Endothelial cell (in vitro differentiated cells): ENCODE data around the gene ESPL1. TPM values are rescaled to one million over a fixed set of nuclear protein-coding genes. Genes with fewer than 3 reads are reported as not detected.
A peak's percentile ranks its signal among the peaks of the same experiment; 100 is the strongest.

Experiments used
- DNase-seq: peaks from one replicate; pipeline ENCODE4 v3.0.0; 2021; ENCODE audit warnings: low spot score
- H3K27ac Mint-ChIP-seq: one replicate; pipeline ENCODE4 v1.8.0; 2021; ENCODE audit warnings: mixed read lengths, inconsistent platforms; ENCODE audit not compliant: unreplicated experiment
- H3K27me3 Mint-ChIP-seq: one replicate; pipeline ENCODE4 v1.8.0; 2021; ENCODE audit warnings: mild to moderate bottlenecking, moderate library complexity, mixed read lengths, inconsistent platforms; ENCODE audit not compliant: unreplicated experiment
- H3K36me3 Mint-ChIP-seq: one replicate; pipeline ENCODE4 v1.8.0; 2021; ENCODE audit warnings: mild to moderate bottlenecking, low read depth, mixed read lengths, inconsistent platforms; ENCODE audit not compliant: unreplicated experiment
- H3K4me1 Mint-ChIP-seq: one replicate; pipeline ENCODE4 v1.8.0; 2021; ENCODE audit warnings: mild to moderate bottlenecking, mixed read lengths, inconsistent platforms; ENCODE audit not compliant: unreplicated experiment
- H3K4me3 Mint-ChIP-seq: one replicate; pipeline ENCODE4 v1.8.0; 2021; ENCODE audit warnings: mild to moderate bottlenecking, mixed read lengths, inconsistent platforms; ENCODE audit not compliant: unreplicated experiment
- H3K9me3 Mint-ChIP-seq: one replicate; pipeline ENCODE4 v1.8.0; 2021; ENCODE audit warnings: mixed read lengths, inconsistent platforms; ENCODE audit not compliant: unreplicated experiment
- CTCF ChIP-seq: fragments of 200-600 bp; sonication (generic); IDR thresholded peaks from one replicate; pipeline ENCODE4 v1.5.0; 2021; ENCODE audit warnings: antibody characterized with exemption; ENCODE audit not compliant: unreplicated experiment
- total RNA-seq: library from RNA; stranded (reverse); fragmentation: NEBNext Ultra II Directional; extraction: Animal tissue kit (Norgen Biotek cat#: 25700); gene quantifications from one replicate; pipeline ENCODE4 v1.2.1, GENCODE V29; 2021; ENCODE audit not compliant: unreplicated experiment

The ESPL1 gene
- total RNA-seq, 1 donor from 2014 or later = 11.8 TPM

DNA sequence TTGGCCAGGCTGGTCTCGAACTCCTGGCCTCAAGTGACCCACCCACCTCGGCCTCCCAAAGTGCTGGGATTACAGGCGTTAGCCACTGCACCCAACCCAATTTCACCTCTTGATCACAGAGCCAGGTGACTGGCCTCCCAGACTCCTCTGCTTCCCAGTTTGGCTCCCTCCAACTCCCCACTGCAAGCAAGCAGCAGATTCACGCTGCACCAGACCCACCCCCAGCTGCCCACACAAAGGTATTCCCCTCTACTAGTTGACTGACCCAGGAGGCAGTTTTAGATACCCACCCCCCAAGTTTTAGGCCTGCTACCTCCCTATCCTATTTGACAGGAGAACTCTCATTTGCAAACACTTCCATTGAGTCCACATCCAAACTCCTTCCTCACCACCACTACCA lies 41.3 kb upstream of the ESPL1 start:
- Mint-ChIP-seq H3K4me3 (peak overlapping the region; percentile 67), H3K27me3 (peaks cover 17% of the 10 kb centered on the region)

DNA sequence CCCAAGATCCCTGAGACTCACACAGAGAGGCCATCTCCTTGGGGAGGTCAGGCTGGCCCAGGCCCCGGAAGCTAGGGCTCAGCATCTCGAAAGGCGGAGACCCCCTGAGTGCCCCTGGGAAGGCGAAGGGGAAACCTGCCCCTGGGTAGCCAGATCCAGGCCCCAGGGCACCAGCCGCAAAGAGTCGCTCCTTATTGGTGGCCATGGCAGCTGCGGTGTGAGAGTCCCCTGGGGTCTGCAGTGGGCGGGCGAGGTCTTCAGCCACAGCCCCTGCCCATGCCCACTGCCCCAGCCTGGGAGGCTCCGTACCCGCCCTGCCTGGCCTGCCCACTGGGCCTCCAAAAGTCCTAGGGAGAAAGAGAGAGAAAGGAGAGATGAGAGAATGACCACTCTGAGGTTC lies 40.8 kb upstream of the ESPL1 start:
- peaks cover 33% of the 10 kb centered on the region for H3K4me1 Mint-ChIP-seq
- H3K4me3 Mint-ChIP-seq = peak overlapping the region; percentile 67
- peaks cover 15% of the 10 kb centered on the region for H3K27me3 Mint-ChIP-seq
- no peak for TF ChIP-seq CTCF
- no peak overlapping the region for H3K27ac Mint-ChIP-seq
- DNase-seq = no peak
- H3K36me3 Mint-ChIP-seq = no peaks in the 10 kb centered on the region
- H3K9me3 Mint-ChIP-seq = no peaks in the 10 kb centered on the region

More for the DNA sequence above, 41.3 kb upstream of the ESPL1 start:
- TF ChIP-seq CTCF = no peak
- no peaks in the 10 kb centered on the region for H3K36me3 Mint-ChIP-seq
- H3K4me1 Mint-ChIP-seq = peaks cover 37% of the 10 kb centered on the region
- H3K27ac Mint-ChIP-seq = no peak overlapping the region
- no peak for DNase-seq
- no peaks in the 10 kb centered on the region for H3K9me3 Mint-ChIP-seq

GRCh38 chr12:53227836-53228235 lies 40.3 kb upstream of the ESPL1 start:
- no peaks in the 10 kb centered on the region for H3K36me3 Mint-ChIP-seq
- H3K9me3 Mint-ChIP-seq = no peaks in the 10 kb centered on the region
- H3K27ac Mint-ChIP-seq = no peak overlapping the region
- H3K4me3 Mint-ChIP-seq = no peak overlapping the region
- peaks cover 34% of the 10 kb centered on the region for H3K4me1 Mint-ChIP-seq
- DNase-seq = no peak
- no peak for TF ChIP-seq CTCF
- H3K27me3 Mint-ChIP-seq = peaks cover 15% of the 10 kb centered on the region

DNA sequence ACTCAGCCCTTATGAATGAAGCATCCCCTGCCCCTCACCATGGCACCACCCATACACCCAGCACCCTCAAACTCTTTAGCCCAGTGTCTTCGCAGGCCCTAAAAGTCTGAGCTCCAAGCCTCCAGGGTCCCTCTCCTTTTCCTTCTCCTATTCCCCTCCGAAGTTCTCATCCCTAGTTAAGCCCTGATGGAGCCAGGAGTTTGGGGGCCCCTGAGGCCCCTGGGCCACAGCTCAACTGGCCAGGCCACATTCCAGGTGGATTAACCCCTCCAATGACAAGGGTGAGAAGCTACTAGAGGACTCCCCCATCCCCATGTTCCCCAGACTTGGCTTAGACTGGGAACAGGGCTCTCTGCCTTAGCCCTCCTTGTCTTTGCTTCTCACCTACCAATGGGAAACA lies 38.6 kb upstream of the ESPL1 start:
- Mint-ChIP-seq H3K27ac (no peak overlapping the region), H3K27me3 (peaks cover 19% of the 10 kb centered on the region), H3K4me3 (no peak overlapping the region), H3K4me1 (peaks cover 24% of the 10 kb centered on the region), H3K36me3 (peaks cover 3% of the 10 kb centered on the region), H3K9me3 (no peaks in the 10 kb centered on the region)
- TF ChIP-seq CTCF = no peak
- DNase-seq = no peak

- Mint-ChIP-seq H3K27me3 (peaks cover 17% of the 10 kb centered on the region), H3K4me3 (no peak overlapping the region), H3K27ac (peak overlapping the region; percentile 36), H3K9me3 (no peaks in the 10 kb centered on the region), H3K36me3 (peaks cover 3% of the 10 kb centered on the region), H3K4me1 (peaks cover 20% of the 10 kb centered on the region)
- DNase-seq = no peak
- no peak for TF ChIP-seq CTCF
Measured at GRCh38 chr12:53230108-53230845, 37.8 kb upstream of the ESPL1 start.
